ENCODE results near the gene CFAP410.

DNA sequence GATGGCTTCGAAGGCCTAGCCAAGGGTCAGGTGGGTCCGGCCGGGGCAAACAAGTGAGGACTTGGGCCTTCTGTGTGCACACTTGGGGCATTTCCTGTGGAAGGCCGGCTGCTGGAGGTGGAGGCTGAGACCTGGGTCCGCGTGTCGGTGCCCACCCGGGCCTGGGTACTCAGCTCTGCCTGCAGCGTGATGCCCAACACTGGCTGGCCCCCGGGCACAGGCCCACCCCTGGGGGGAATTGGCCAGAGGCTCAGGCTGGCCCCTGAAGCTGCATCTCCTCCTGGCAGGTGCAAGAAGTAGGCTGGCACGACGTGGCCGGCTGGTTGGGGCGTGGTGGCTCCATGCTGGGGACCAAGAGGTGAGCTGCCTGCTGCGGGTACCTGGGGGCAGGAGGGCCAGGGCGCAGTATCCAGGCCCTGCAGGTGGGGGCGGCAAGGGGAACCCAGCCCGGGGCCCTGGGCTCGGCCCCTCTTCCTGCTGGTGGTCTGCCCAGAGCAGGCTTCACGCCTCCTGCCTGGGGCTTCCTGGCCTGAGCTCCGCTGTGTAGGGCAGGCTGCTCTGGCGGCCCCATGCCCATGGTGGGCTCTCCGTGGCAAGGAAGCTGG lies 17.2 kb downstream of the CFAP410 start:
- TF ChIP-seq, protein P1, sequence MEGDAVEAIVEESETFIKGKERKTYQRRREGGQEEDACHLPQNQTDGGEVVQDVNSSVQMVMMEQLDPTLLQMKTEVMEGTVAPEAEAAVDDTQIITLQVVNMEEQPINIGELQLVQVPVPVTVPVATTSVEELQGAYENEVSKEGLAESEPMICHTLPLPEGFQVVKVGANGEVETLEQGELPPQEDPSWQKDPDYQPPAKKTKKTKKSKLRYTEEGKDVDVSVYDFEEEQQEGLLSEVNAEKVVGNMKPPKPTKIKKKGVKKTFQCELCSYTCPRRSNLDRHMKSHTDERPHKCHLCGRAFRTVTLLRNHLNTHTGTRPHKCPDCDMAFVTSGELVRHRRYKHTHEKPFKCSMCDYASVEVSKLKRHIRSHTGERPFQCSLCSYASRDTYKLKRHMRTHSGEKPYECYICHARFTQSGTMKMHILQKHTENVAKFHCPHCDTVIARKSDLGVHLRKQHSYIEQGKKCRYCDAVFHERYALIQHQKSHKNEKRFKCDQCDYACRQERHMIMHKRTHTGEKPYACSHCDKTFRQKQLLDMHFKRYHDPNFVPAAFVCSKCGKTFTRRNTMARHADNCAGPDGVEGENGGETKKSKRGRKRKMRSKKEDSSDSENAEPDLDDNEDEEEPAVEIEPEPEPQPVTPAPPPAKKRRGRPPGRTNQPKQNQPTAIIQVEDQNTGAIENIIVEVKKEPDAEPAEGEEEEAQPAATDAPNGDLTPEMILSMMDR (IDR thresholded peaks at IDR 0.05; ENCODE audit: low read length), result no peak
- TF ChIP-seq EZH2 (optimal IDR thresholded peaks at IDR 0.05; ENCODE audit: low read depth, low read length), result no peak
- TF ChIP-seq EZH2phosphoT487 (IDR thresholded peaks at IDR 0.05; ENCODE audit: low read length), result no peak

Measured in MM.1S (cell line).